PC-9 (cell line): Measurements from ENCODE around the gene SH3PXD2A.

ENCODE experiments used
- CTCF ChIP-seq: fragments of 200-600 bp; sonication (generic); conservative IDR thresholded peaks from 2 replicates; pipeline ENCODE4 v1.6.1; 2017; ENCODE audit warnings: mixed run types, antibody characterized with exemption, mild to moderate bottlenecking, moderate library complexity
- EZH2 ChIP-seq: fragments of 200-600 bp; sonication (generic); IDR thresholded peaks from 2 replicates; pipeline ENCODE4 v1.8.0; 2017; ENCODE audit warnings: antibody characterized with exemption, low read depth

- TF ChIP-seq EZH2: no peak
- no peak for TF ChIP-seq CTCF
Measured at GRCh38 chr10:103673606-103674005, 181.8 kb downstream of the SH3PXD2A start.
